Psoas muscle (tissue), 8 donors: ENCODE measurements around the gene GLRA3. TPM values are rescaled to one million over a fixed set of nuclear protein-coding genes. Genes with fewer than 3 reads are reported as not detected.

Experiments used
- ATAC-seq, 4 donors: fragments of 200-7000 bp; cut with Tn5 transposase; one replicate each; pipeline ENCODE4 v1.9.1; 2020; ENCODE audit warnings: moderate library complexity in 3 of 4, mild to moderate bottlenecking in 2 of 4
- DNase-seq, 2 donors: peaks; one replicate each; pipeline ENCODE4 v3.0.0-alpha.2; 2020
- H3K27ac ChIP-seq: fragments of 200-600 bp; one replicate; pipeline ENCODE4 v1.8.0; 2022
- H3K27me3 ChIP-seq, 3 donors: fragments of 200-600 bp in 1 of 3; one replicate each; pipeline versions ENCODE4 v1.6.1 to v1.8.0; 2013 to 2022; ENCODE audit warnings: low read length in 2 of 3, mild to moderate bottlenecking in 2 of 3, moderate library complexity in 1 of 3; ENCODE audit not compliant: insufficient read depth in 3 of 3
- H3K36me3 ChIP-seq, 2 donors: fragments of 200-600 bp in 1 of 2; one replicate each; pipeline versions ENCODE4 v1.6.1 to v1.8.0; 2013 to 2022; ENCODE audit warnings: low read depth in 1 of 2, mild to moderate bottlenecking in 1 of 2, moderate library complexity in 1 of 2; ENCODE audit not compliant: insufficient read depth in 1 of 2
- H3K4me1 ChIP-seq: fragments of 200-600 bp; one replicate; pipeline ENCODE4 v1.8.0; 2022
- H3K4me3 ChIP-seq: fragments of 200-600 bp; one replicate; pipeline ENCODE4 v1.8.0; 2022; ENCODE audit warnings: mild to moderate bottlenecking
- H3K9me3 ChIP-seq: fragments of 200-600 bp; one replicate; pipeline ENCODE4 v1.8.0; 2022
- CTCF ChIP-seq: fragments of 200-600 bp; IDR thresholded peaks from one replicate; pipeline ENCODE4 v1.8.0; 2022; ENCODE audit warnings: antibody characterized with exemption
- WGBS, 3 donors: extraction: QIAGEN DNeasy Blood & Tissue Kit; methylation state at CpG; one replicate each; pipeline versions ENCODE4 v1.1.6 to v1.1.7; 2013; 5-methylcytosine and 5-hydroxymethylcytosine counted together
- intact Hi-C, 2 donors: fragments of 100-400 bp; cut with DNase I; formaldehyde crosslinking; loops; one replicate each; pipeline versions ENCODE4 v1.11.0 to v1.14.2; 2022
- polyA plus RNA-seq, 3 donors: library from polyadenylated mRNA; stranded (reverse); fragments of 200-250 nt; gene quantifications; one replicate each; pipeline ENCODE4 v1.2.3, GENCODE V29; 2013
- total RNA-seq, 4 donors: library from RNA; stranded (reverse); fragmentation: NEBNext Ultra II Directional in 2 of 4; extraction: Animal tissue kit (Norgen Biotek cat#: 25700) in 2 of 4; gene quantifications; one replicate each; pipeline versions ENCODE4 v1.2.1 to v1.2.4, GENCODE V29; 2021 to 2023
- donor health status: healthy with polysubstance abuse.
- donor health status: DM: no; HTN: no; CAD: no; lungs with moderate emphysema.
- donor health status: Bipolar disorder and iron deficiency.
- donor health status: healthy.
- donor health status: DM: yes; HTN: yes; CAD: no.
- donor health status: DM: no; HTN: no; CAD: no.
- donor health status: DM: no; HTN: no; CAD: no.
- donor health status: DM: yes; HTN: yes; CAD: no.

GLRA3 gene
- total and polyA plus RNA-seq, 7 donors: under 0.01 to 0.73 TPM; not detected in 5

GRCh38 chr4:174853629-174854028, 24.6 kb upstream of the GLRA3 start:
- Histone ChIP-seq H3K27ac (no peak overlapping the region), H3K9me3 (no peaks in the 10 kb centered on the region), H3K4me1 (no peaks in the 10 kb centered on the region), H3K27me3 (no peaks in the 10 kb centered on the region), H3K36me3 (no peaks in the 10 kb centered on the region), H3K4me3 (no peak overlapping the region)
- intact Hi-C loops: no loop called here
- WGBS, 3 donors: 76 to 79% (median 76%) methylated on average over 3 of the region's 3 CpGs
- DNase-seq (no peak), ATAC-seq (no peak)
- no peak for TF ChIP-seq CTCF

GRCh38 chr4:174848596-174848995, 19.5 kb upstream of the GLRA3 start:
- no peaks in the 10 kb centered on the region for H3K36me3 ChIP-seq
- H3K9me3 ChIP-seq: peaks cover 9% of the 10 kb centered on the region
- intact Hi-C loops: no loop called here
- no peaks in the 10 kb centered on the region for H3K27me3 ChIP-seq
- no peaks in the 10 kb centered on the region for H3K4me1 ChIP-seq
- no peak overlapping the region for H3K4me3 ChIP-seq
- H3K27ac ChIP-seq: no peak overlapping the region
- WGBS, 3 donors: 78 to 86% (median 80%) methylated on average over 2 of the region's 2 CpGs
- DNase-seq: no peak
- no peak for TF ChIP-seq CTCF
- no peak for ATAC-seq

GRCh38 chr4:174847801-174848427, 18.9 kb upstream of the GLRA3 start:
- intact Hi-C loops: no loop called here
- TF ChIP-seq CTCF: no peak
- no peaks in the 10 kb centered on the region for H3K36me3 ChIP-seq
- no peak overlapping the region for H3K4me3 ChIP-seq
- DNase-seq (no peak), ATAC-seq (no peak)
- peaks cover 9% of the 10 kb centered on the region for H3K9me3 ChIP-seq
- WGBS, 3 donors: 54 to 64% (median 57%) methylated on average over 2 of the region's 2 CpGs
- no peaks in the 10 kb centered on the region for H3K27me3 ChIP-seq
- no peak overlapping the region for H3K27ac ChIP-seq
- no peaks in the 10 kb centered on the region for H3K4me1 ChIP-seq

- no peaks in the 10 kb centered on the region for H3K36me3 ChIP-seq
- no peaks in the 10 kb centered on the region for H3K27me3 ChIP-seq
- DNase-seq (no peak), ATAC-seq (no peak)
- no peak overlapping the region for H3K27ac ChIP-seq
- H3K4me3 ChIP-seq: no peak overlapping the region
- H3K4me1 ChIP-seq: no peaks in the 10 kb centered on the region
- TF ChIP-seq CTCF: no peak
- intact Hi-C loops: no loop called here
- H3K9me3 ChIP-seq: no peaks in the 10 kb centered on the region
Measured at GRCh38 chr4:174835536-174835935, 6.5 kb upstream of the GLRA3 start.

- H3K36me3 ChIP-seq: no peaks in the 10 kb centered on the region
- ATAC-seq (no peak), DNase-seq (no peak)
- no peaks in the 10 kb centered on the region for H3K4me1 ChIP-seq
- TF ChIP-seq CTCF: no peak
- 75 to 87% (median 79%) methylated on average over 2 of the region's 2 CpGs for WGBS, 3 donors
- no peak overlapping the region for H3K27ac ChIP-seq
- intact Hi-C loops: no loop called here
- no peak overlapping the region for H3K4me3 ChIP-seq
- no peaks in the 10 kb centered on the region for H3K9me3 ChIP-seq
- H3K27me3 ChIP-seq: no peaks in the 10 kb centered on the region
Measured at GRCh38 chr4:174834477-174834876, 5.4 kb upstream of the GLRA3 start.
